HepG2 (cell line): ENCODE data around the gene ANKRD39. TPM values are rescaled to one million over a fixed set of nuclear protein-coding genes. Genes with fewer than 3 reads are reported as not detected.

Source experiments
- DR1 ChIP-seq: sonication (generic); formaldehyde crosslinking; IDR thresholded peaks from 2 replicates; pipeline ENCODE4 v1.8.0; 2021; ENCODE audit warnings: mild to moderate bottlenecking, missing genetic modification reagents, inconsistent platforms
- HINFP ChIP-seq: sonication (generic); formaldehyde crosslinking; IDR thresholded peaks from 2 replicates; pipeline ENCODE4 v1.4.0; 2020; ENCODE audit warnings: low read depth, mild to moderate bottlenecking, missing genetic modification reagents
- IRF1 ChIP-seq: sonication (generic); formaldehyde crosslinking; IDR thresholded peaks from 2 replicates; pipeline ENCODE4 v1.4.0; 2020; ENCODE audit warnings: low read depth, mild to moderate bottlenecking, missing genetic modification reagents
- LCORL ChIP-seq, 2 experiments: fragments of 450-650 bp in 1 of 2; sonication (generic) in 1 of 2; formaldehyde crosslinking in 1 of 2; IDR thresholded peaks; 2 replicates each; pipeline versions ENCODE4 v1.5.0 to v1.6.1; 2017 to 2020; ENCODE audit warnings: antibody characterized with exemption in 1 of 2, missing genetic modification reagents in 1 of 2
- NR3C1 ChIP-seq: sonication (generic); formaldehyde crosslinking; IDR thresholded peaks from 2 replicates; pipeline ENCODE4 v1.4.0; 2020; ENCODE audit warnings: missing genetic modification reagents
- PHF21A ChIP-seq: sonication (generic); formaldehyde crosslinking; IDR thresholded peaks from 2 replicates; pipeline ENCODE4 v1.5.0; 2020; ENCODE audit warnings: mild to moderate bottlenecking, missing genetic modification reagents
- ZBTB38 ChIP-seq: sonication (generic); formaldehyde crosslinking; IDR thresholded peaks from 2 replicates; pipeline ENCODE4 v1.5.1; 2020; ENCODE audit warnings: mild to moderate bottlenecking, missing genetic modification reagents
- ZNF3 ChIP-seq: IDR thresholded peaks from 2 replicates; pipeline ENCODE4 v1.7.0; 2017; ENCODE audit warnings: inconsistent platforms
- ZNF556 ChIP-seq: sonication (generic); formaldehyde crosslinking; IDR thresholded peaks from 2 replicates; pipeline ENCODE4 v1.4.0; 2020; ENCODE audit warnings: mild to moderate bottlenecking, missing genetic modification reagents, borderline replicate concordance
- polyA plus RNA-seq, 8 experiments: library from polyadenylated mRNA; depleted of rRNA in 3 of 8; stranded (reverse) in 7 of 8; unstranded in 1 of 8; fragments of >200 nt; fragmentation: Illumina TruSeq in 4 of 8; extraction: Trizol in 4 of 8; gene quantifications; 2 replicates each; pipeline versions ENCODE4 v1.2.1 to v1.2.3, GENCODE V29; 2011 to 2016; ENCODE audit warnings: low read depth in 4 of 8, missing spikeins in 1 of 8, mixed read lengths in 1 of 8; ENCODE audit not compliant: insufficient read depth in 1 of 8
- total RNA-seq, 5 experiments: library from RNA; depleted of rRNA; stranded (reverse); fragments of >200 nt; fragmentation: Illumina TruSeq; extraction: Trizol; gene quantifications; 2 replicates each; pipeline ENCODE4 v1.2.3, GENCODE V29; 2016; ENCODE audit warnings: low read depth in 1 of 5
- TF ChIP-seq, protein P1 (sequence below), 2 experiments: sonication (generic) in 1 of 2; formaldehyde crosslinking in 1 of 2; IDR thresholded peaks; 2 replicates each; pipeline versions ENCODE4 v1.4.0 to v1.6.1; 2016 to 2020; ENCODE audit warnings: borderline replicate concordance in 1 of 2, low read depth in 1 of 2, mild to moderate bottlenecking in 1 of 2, missing genetic modification reagents in 1 of 2
- TF ChIP-seq, protein P2 (sequence below): sonication (generic); formaldehyde crosslinking; IDR thresholded peaks from 2 replicates; pipeline ENCODE4 v1.4.0; 2020; ENCODE audit warnings: mild to moderate bottlenecking, missing genetic modification reagents
- TF ChIP-seq, protein P3 (sequence below): sonication (generic); formaldehyde crosslinking; conservative IDR thresholded peaks from 2 replicates; pipeline ENCODE4 v1.8.1; 2023; ENCODE audit warnings: missing genetic modification reagents
- TF ChIP-seq, protein P4 (sequence below): sonication (generic); formaldehyde crosslinking; conservative IDR thresholded peaks from 2 replicates; pipeline ENCODE4 v1.4.0; 2020; ENCODE audit warnings: missing genetic modification reagents

Gene ANKRD39
- total and polyA plus RNA-seq, 2 of the 13 experiments (the other 11 are each of a cell fraction or from before 2014, with no cell fraction given): 23.2 to 24.8 TPM

- TF ChIP-seq HINFP (no peak; the same call in 1 of the 2 replicates), LCORL (IDR thresholded peaks at IDR 0.05) (no peak), LCORL (CRISPR knock-in tag; IDR thresholded peaks at IDR 0.05) (no peak), ZNF3 (no peak), ZBTB38 (peak; percentile 77; the same call in 1 of the 2 replicates), PHF21A (CRISPR knock-in tag) (peak; percentile 78), NR3C1 (no peak), DR1 (CRISPR knock-in tag) (no peak; the same call in 1 of the 2 replicates), ZNF556 (CRISPR knock-in tag) (peak; percentile 93), IRF1 (CRISPR knock-in tag) (0 out of 2 replicates have a peak, but pooled peaks have one; percentile 85)
- TF ChIP-seq, protein P1, sequence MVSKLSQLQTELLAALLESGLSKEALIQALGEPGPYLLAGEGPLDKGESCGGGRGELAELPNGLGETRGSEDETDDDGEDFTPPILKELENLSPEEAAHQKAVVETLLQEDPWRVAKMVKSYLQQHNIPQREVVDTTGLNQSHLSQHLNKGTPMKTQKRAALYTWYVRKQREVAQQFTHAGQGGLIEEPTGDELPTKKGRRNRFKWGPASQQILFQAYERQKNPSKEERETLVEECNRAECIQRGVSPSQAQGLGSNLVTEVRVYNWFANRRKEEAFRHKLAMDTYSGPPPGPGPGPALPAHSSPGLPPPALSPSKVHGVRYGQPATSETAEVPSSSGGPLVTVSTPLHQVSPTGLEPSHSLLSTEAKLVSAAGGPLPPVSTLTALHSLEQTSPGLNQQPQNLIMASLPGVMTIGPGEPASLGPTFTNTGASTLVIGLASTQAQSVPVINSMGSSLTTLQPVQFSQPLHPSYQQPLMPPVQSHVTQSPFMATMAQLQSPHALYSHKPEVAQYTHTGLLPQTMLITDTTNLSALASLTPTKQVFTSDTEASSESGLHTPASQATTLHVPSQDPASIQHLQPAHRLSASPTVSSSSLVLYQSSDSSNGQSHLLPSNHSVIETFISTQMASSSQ (IDR thresholded peaks at IDR 0.05; ENCODE audit: low read depth): no peak
- TF ChIP-seq, protein P1 (CRISPR knock-in tag; IDR thresholded peaks at IDR 0.05; ENCODE audit: borderline replicate concordance): peak; percentile 76
- TF ChIP-seq, protein P2, sequence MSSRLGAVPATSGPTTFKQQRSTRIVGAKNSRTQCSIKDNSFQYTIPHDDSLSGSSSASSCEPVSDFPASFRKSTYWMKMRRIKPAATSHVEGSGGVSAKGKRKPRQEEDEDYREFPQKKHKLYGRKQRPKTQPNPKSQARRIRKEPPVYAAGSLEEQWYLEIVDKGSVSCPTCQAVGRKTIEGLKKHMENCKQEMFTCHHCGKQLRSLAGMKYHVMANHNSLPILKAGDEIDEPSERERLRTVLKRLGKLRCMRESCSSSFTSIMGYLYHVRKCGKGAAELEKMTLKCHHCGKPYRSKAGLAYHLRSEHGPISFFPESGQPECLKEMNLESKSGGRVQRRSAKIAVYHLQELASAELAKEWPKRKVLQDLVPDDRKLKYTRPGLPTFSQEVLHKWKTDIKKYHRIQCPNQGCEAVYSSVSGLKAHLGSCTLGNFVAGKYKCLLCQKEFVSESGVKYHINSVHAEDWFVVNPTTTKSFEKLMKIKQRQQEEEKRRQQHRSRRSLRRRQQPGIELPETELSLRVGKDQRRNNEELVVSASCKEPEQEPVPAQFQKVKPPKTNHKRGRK (CRISPR knock-in tag): no peak
- TF ChIP-seq, protein P3, sequence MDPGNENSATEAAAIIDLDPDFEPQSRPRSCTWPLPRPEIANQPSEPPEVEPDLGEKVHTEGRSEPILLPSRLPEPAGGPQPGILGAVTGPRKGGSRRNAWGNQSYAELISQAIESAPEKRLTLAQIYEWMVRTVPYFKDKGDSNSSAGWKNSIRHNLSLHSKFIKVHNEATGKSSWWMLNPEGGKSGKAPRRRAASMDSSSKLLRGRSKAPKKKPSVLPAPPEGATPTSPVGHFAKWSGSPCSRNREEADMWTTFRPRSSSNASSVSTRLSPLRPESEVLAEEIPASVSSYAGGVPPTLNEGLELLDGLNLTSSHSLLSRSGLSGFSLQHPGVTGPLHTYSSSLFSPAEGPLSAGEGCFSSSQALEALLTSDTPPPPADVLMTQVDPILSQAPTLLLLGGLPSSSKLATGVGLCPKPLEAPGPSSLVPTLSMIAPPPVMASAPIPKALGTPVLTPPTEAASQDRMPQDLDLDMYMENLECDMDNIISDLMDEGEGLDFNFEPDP (CRISPR knock-in tag): no peak
- TF ChIP-seq, protein P4, sequence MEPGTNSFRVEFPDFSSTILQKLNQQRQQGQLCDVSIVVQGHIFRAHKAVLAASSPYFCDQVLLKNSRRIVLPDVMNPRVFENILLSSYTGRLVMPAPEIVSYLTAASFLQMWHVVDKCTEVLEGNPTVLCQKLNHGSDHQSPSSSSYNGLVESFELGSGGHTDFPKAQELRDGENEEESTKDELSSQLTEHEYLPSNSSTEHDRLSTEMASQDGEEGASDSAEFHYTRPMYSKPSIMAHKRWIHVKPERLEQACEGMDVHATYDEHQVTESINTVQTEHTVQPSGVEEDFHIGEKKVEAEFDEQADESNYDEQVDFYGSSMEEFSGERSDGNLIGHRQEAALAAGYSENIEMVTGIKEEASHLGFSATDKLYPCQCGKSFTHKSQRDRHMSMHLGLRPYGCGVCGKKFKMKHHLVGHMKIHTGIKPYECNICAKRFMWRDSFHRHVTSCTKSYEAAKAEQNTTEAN: no peak; the same call in 1 of the 2 replicates
Measured at GRCh38 chr2:96816127-96816835, 41.5 kb downstream of the ANKRD39 start, which contains the start of gene CNNM3 (continued).
